ENCODE results near the gene ENTPD8.
"Not testable (repeated sequence)": the region's sequence is repeated elsewhere in the genome, so short reads cannot be mapped to it uniquely, and the experiment has no call there.

Gene ENTPD8

DNA sequence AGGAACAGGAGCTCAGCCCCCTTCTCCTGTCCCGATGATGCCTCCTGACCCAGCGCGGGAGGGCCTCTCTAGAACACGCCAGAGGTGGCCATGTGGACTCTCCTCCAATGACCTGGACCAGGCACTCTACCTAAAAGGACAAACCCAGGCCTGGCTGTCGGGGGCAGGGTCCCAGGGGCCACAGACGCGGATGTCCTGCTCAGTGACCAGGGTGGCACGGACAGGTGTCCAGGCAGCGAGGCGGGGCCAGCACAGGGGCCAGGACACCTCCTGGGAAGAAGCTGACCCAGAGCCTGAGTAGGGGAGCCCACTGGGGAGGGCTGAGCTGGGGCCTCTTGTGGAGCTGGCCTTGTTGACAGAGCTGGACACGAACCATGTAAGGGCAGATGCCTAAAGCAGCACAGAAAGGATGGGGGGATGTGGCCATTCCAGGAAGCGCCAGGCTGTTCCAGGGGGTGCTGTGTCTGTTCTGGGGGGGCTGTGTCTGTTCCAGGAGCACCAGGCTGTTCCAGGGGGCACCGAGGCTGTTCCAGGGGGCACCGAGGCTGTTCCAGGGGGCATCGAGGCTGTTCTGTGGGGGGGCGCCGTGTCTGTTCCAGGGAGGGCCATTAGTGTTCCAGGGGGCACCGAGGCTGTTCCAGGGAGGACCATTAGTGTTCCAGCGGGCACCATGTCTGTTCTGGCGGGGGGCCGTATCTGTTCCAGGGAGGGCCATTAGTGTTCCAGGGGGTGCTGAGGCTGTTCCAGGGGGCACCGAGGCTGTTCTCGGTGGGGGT is 48.7 kb downstream of the ENTPD8 start:
- no peak for DNase-seq

DNA sequence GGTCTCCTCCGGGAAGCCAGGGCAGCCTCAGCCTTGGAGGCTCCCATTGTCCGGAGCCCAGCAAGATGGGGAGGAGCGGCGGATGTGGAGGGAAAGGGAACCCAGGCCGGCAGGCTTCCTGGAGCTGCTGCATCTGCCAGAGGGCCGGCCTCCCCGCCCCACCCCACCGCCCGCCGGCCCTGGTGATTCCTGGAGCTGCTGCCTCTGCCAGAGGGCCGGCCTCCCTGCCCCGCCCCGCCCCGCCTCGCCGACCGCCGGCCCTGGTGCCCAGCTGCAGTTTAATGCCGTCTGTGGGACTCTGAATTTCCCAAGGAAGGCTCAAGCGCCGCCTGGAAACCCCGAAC is 49.8 kb downstream of the ENTPD8 start:
- DNase-seq, result no peak

DNA sequence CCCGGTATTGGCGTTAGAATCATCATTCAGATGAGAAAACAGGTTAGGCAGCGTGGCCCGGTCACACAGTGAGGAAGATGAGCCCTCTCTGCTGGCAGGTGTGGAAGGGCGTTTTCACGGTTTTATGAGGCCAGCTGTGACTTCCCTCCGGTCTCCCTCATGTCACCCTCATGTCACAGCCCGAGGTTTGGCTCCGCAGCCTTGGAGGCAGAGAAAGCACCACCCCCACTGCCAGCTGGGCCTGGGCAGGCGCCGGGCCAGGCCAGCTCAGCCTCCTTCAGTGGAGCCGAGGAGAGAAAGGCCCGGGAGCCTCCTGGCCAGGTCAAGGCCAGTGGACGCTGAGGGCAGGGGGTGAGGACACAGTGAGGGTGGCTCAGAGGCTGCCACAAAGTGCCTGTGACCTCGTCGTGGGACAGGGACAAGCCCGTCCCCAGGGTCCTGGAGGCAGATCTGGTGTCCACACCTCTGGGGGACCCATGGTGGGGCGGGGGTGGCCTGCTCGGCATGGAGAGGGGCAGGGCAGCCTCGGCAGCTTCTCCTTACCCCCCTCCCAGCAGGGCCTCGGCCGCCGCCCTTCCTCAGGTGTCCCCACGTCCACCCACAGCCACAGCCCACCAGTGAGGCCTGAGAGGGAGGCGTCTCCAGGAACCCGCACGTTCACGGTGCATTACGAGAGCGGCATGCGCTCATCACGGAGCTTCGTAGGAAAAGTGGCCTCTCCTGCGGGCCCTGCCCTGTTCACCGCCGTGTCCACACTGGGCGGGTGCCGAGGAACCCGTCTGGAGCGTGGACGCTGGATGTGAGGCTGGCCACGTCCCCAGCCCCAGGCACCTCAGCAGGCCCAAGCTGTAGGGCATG is 50.4 kb downstream of the ENTPD8 start:
- DNase-seq, result no peak

DNA sequence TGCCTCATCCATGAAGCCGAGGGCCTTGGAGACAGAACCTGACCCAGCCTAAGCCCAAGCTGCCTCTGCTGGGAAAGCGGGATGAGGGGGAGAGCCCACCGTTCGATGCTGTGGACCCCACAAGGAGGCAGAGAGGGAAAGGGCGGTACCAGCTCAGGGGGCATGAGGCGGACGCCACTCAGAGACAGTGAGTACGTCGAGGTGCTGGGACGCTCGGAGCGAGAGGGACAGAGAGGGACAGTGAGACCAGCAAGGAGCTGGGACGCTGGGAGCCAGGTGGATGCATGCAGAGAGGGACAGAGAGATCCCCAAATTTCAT is 51.8 kb downstream of the ENTPD8 start:
- DNase-seq, result no peak

DNA sequence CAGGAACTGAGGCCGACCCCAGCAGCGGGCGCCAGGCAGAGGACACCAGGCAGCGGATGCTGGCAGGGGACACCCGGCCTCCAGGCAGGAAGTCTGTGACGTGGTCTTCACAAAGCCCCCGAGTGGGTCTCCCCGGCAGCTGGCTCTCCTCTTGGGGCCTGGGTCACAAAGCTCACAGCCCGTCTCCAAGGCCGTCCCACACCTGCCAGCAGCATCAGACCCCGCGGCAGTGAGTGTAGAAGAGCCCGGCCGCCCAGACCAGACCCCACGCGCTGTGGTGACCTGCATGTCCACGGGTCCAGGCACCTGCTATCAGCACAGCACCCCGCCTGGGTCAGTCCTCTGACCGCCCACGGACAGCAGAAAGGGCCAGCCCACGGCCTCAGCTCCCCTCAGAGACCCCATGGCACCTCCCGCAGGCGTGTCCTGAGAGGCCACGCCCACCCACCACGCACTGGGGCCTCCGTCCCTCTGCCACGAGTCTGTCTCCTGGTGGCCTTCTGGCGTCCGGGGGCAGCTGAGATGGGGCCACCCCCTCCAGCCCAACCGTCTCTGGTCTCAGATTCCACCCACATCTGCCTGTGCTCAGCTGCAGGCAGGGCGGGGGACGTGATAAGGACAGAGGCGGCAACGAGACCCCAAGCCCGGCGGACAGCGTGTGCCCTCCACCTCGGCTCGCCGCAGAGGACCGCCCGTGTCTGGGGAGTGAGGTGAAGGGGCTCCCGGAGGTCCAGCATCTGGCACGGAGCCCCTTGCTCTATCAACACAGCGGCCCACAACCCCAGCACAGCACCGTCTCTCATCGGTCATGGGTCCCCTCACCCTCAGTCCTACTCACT is 52.3 kb downstream of the ENTPD8 start:
- no peak for DNase-seq

DNA sequence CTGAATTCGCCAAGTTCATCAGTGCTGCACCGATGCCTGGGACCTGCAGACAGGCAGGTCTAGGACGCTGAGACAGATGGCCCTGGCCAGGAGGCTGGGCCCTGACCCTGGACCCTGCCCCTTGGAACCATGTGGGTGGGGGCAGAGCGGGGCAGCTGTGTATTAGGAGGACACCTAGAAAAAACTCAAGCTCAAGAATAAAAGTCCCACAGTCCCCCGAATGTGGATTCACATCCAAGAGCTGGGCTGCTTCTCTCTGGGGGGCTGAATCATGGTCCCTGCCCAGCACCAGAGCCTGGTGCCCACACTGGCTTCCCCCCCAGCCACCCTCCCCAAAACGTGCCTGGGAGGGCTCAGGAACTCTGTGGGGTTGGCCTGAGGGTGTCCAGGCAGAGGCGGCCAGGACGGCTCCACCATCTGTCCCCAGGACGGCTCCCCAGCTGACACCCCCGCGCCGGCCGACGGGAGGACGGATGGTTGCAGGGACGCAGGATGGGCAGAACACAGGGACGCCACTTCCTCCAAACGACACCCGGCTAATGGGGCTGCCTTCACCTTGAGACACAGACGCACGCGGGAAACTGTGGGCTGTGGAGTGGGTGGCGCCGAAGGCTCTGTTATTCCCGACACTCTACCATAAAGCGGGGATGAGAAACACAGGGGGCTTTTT is 53.1 kb downstream of the ENTPD8 start:
- no peak for DNase-seq

DNA sequence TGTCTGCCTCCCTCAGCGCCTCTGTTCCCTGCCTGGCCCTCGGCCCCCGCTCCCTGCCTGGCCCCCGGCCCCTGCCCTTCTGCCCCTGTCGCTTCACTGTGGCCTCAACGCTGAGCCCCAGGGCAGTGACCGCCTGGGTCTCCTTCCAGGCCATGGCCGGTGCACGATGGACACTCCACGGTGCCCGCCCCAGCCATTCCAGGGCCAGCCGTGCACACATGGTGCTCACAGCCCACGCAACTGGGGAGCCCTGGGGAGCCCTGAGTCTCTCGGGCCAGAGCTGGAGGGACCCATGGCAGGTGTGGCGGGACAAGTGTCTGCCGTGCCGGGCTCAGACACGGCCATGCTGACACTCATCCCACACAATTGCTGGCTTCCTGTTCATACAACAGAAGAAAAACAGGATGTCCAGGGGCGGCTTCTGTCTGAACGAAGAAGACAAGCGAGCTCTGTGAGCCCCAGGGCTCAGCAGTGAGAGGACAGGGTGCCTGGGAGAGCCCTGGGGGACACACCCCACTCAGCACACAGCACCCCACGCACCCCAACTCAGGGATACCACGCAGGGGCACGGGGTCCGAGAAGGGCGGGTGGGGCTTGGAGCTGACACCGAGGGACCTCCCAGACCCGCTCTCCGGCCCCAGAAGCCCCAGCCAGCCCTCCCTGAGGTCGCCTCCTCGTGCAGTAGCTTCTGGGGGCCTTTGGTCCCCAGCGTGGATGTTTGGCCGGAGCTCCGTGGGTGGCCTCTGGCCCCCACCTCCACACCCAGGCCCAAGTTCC is 53.9 kb downstream of the ENTPD8 start:
- no peak for DNase-seq

DNA sequence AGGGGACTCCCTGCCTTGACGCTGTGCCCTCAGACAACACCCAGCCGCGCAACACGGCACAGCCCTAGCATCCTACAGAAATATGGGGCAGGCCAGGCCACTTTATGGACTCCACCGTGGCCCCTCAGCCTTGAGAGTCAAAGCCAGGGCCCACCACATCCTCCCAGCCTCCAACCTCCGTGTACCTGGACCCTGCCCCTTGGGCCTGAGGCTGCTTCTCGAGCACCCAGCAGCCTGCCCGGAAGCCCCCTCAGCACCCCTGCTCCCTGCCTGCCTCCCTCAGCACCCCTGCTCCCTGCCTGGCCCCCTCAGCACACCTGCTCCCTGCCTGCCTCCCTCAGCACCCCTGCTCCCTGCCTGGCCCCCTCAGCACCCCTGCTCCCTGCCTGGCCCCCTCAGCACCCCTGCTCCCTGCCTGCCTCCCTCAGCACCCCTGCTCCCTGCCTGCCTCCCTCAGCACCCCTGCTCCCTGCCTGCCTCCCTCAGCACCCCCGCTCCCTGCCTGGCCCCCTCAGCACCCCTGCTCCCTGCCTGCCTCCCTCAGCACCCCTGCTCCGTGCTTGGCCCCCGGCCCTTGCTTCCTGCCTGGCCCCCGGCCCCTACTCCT is 54.5 kb downstream of the ENTPD8 start:
- not testable (repeated sequence) for DNase-seq

DNA sequence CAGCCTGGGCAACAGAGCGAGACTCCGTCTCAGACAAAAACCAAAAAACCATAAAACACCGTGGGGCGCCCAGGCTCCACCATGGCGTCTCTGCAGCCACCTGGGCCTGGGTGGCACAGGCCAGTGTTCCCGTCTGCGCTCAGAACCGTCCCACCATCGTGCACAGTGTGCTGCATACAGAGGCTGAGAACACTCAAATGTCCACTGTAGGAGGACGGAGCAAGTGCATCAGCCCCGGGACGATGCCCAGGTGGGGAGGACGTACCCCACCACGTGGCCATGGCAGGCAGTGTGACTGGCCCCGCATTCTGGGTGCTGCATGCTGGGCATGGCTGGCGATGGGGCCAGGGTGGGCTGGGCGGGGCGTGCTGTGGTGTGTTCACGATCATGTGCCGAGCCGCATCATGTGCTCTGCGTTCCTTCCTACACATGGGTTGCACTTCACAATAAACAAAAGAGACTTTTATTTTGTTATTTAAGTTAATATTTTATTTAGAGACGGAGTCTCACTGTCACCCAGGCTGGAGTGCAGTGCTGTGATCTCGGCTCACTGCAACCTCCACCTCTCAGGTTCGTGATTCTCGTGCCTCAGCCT is 56.0 kb downstream of the ENTPD8 start:
- no peak for DNase-seq
